H9 (cell line): Measurements from ENCODE around the gene NIT2. TPM values are rescaled to one million over a fixed set of nuclear protein-coding genes. Genes with fewer than 3 reads are reported as not detected.
A peak's percentile ranks its signal among the peaks of the same experiment; 100 is the strongest.

ENCODE experiments used
- DNase-seq: peaks from one replicate; pipeline ENCODE4 v3.0.0-alpha.2; 2017
- H2AFZ ChIP-seq: one replicate; pipeline ENCODE4 v1.6.1; 2013; ENCODE audit warnings: mild to moderate bottlenecking, low read length, control low read depth, moderate library complexity
- H2AK5ac ChIP-seq: 2 replicates; pipeline ENCODE4 v1.6.1; 2013; ENCODE audit warnings: low read length, control low read depth, mixed read lengths; ENCODE audit not compliant: insufficient read length
- H2BK120ac ChIP-seq: one replicate; pipeline ENCODE4 v1.6.1; 2013; ENCODE audit warnings: low read depth, mild to moderate bottlenecking, low read length, control low read depth, inconsistent platforms; ENCODE audit not compliant: poor library complexity, severe bottlenecking
- H2BK12ac ChIP-seq: 2 replicates; pipeline ENCODE4 v1.6.1; 2013; ENCODE audit warnings: low read length, control low read depth, mixed read lengths, low read depth; ENCODE audit not compliant: insufficient read length
- H2BK15ac ChIP-seq: 2 replicates; pipeline ENCODE4 v1.6.1; 2013; ENCODE audit warnings: low read depth, low read length, control low read depth
- H2BK20ac ChIP-seq: one replicate; pipeline ENCODE4 v1.6.1; 2013; ENCODE audit warnings: low read depth, mild to moderate bottlenecking, low read length, control low read depth, inconsistent platforms; ENCODE audit not compliant: poor library complexity, severe bottlenecking
- H2BK5ac ChIP-seq: 2 replicates; pipeline ENCODE4 v1.6.1; 2013; ENCODE audit warnings: low read length, control low read depth, mixed read lengths; ENCODE audit not compliant: insufficient read length
- H3K14ac ChIP-seq: 2 replicates; pipeline ENCODE4 v1.6.1; 2013; ENCODE audit warnings: low read length, control low read depth; ENCODE audit not compliant: insufficient read depth
- H3K18ac ChIP-seq: 2 replicates; pipeline ENCODE4 v1.6.1; 2013; ENCODE audit warnings: low read depth, mild to moderate bottlenecking, mixed read lengths, low read length, control low read depth; ENCODE audit not compliant: insufficient read length
- H3K23ac ChIP-seq: 2 replicates; pipeline ENCODE4 v1.6.1; 2013; ENCODE audit warnings: low read length, control low read depth, mixed read lengths, low read depth; ENCODE audit not compliant: insufficient read length
- H3K23me2 ChIP-seq: 2 replicates; pipeline ENCODE4 v1.6.1; 2013; ENCODE audit warnings: low read depth, mild to moderate bottlenecking, mixed read lengths, low read length, control low read depth; ENCODE audit not compliant: insufficient read length, poor library complexity, severe bottlenecking
- H3K27ac ChIP-seq: 2 replicates; pipeline ENCODE4 v1.5.1; 2013; ENCODE audit warnings: low read length, control low read depth, mixed read lengths, low read depth; ENCODE audit not compliant: insufficient read length
- H3K27me3 ChIP-seq: 2 replicates; pipeline ENCODE4 v1.6.1; 2013; ENCODE audit warnings: low read length, control low read depth, inconsistent platforms; ENCODE audit not compliant: insufficient read depth
- H3K4ac ChIP-seq: 2 replicates; pipeline ENCODE4 v1.6.1; 2013; ENCODE audit warnings: low read depth, mild to moderate bottlenecking, control low read depth, inconsistent platforms, low read length, moderate library complexity
- H3K4me1 ChIP-seq: 2 replicates; pipeline ENCODE4 v1.6.1; 2013; ENCODE audit warnings: low read length, control low read depth, inconsistent platforms; ENCODE audit not compliant: insufficient read depth
- H3K4me2 ChIP-seq: 2 replicates; pipeline ENCODE4 v1.6.1; 2013; ENCODE audit warnings: low read length, control low read depth, mixed read lengths; ENCODE audit not compliant: insufficient read length, insufficient read depth
- H3K56ac ChIP-seq: 2 replicates; pipeline ENCODE4 v1.6.1; 2013; ENCODE audit warnings: low read depth, mild to moderate bottlenecking, mixed read lengths, low read length, control low read depth; ENCODE audit not compliant: insufficient read length
- H3K79me1 ChIP-seq: 2 replicates; pipeline ENCODE4 v1.6.1; 2013; ENCODE audit warnings: low read depth, mild to moderate bottlenecking, moderate library complexity, low read length, control low read depth, inconsistent platforms; ENCODE audit not compliant: insufficient read depth, poor library complexity, severe bottlenecking
- H3K79me2 ChIP-seq: 2 replicates; pipeline ENCODE4 v1.6.1; 2013; ENCODE audit warnings: low read length, control low read depth, inconsistent platforms; ENCODE audit not compliant: insufficient read depth
- H3K9ac ChIP-seq: 2 replicates; pipeline ENCODE4 v1.6.1; 2013; ENCODE audit warnings: low read length, control low read depth, mixed read lengths; ENCODE audit not compliant: insufficient read length; ENCODE audit errors: extremely low read depth
- H3K9me3 ChIP-seq: one replicate; pipeline ENCODE4 v1.6.1; 2013; ENCODE audit warnings: low read depth, low read length, inconsistent platforms; ENCODE audit not compliant: control insufficient read depth
- H3T11ph ChIP-seq: one replicate; pipeline ENCODE4 v1.6.1; 2013; ENCODE audit warnings: mild to moderate bottlenecking, low read length, control low read depth, inconsistent platforms
- H4K20me1 ChIP-seq: one replicate; pipeline ENCODE4 v1.6.1; 2013; ENCODE audit not compliant: control insufficient read depth, insufficient read length, insufficient read depth
- H4K5ac ChIP-seq: 2 replicates; pipeline ENCODE4 v1.6.1; 2013; ENCODE audit warnings: low read depth, mild to moderate bottlenecking, mixed read lengths, low read length, control low read depth; ENCODE audit not compliant: insufficient read length
- H4K8ac ChIP-seq: replicated peaks from 2 replicates; pipeline ENCODE4 v1.6.1; 2013; ENCODE audit warnings: low read length, control low read depth, mixed read lengths, low read depth; ENCODE audit not compliant: insufficient read length
- H4K91ac ChIP-seq: 2 replicates; pipeline ENCODE4 v1.6.1; 2013; ENCODE audit warnings: low read depth, mild to moderate bottlenecking, moderate library complexity, mixed read lengths, low read length, control low read depth; ENCODE audit not compliant: insufficient read length
- H3K27ac Mint-ChIP-seq, 3 experiments: 2 replicates in 2 of 3; 3 replicates in 1 of 3; pipeline ENCODE4 v1.8.0; 2020 to 2021; ENCODE audit warnings: mixed read lengths in 3 of 3, mild to moderate bottlenecking in 1 of 3, moderate library complexity in 1 of 3
- H3K27me3 Mint-ChIP-seq: 2 replicates; pipeline ENCODE4 v1.8.0; 2021; ENCODE audit warnings: low read depth, mild to moderate bottlenecking, moderate library complexity, mixed read lengths
- H3K36me3 Mint-ChIP-seq, 3 experiments: 2 replicates in 2 of 3; 3 replicates in 1 of 3; pipeline ENCODE4 v1.8.0; 2020 to 2021; ENCODE audit warnings: low read depth in 3 of 3, mixed read lengths in 3 of 3; ENCODE audit not compliant: insufficient read depth in 1 of 3
- H3K4me1 Mint-ChIP-seq, 2 experiments: 2 replicates each; pipeline ENCODE4 v1.8.0; 2020; ENCODE audit warnings: mixed read lengths in 2 of 2
- H3K4me3 Mint-ChIP-seq, 2 experiments: 2 replicates in 1 of 2; 3 replicates in 1 of 2; pipeline ENCODE4 v1.8.0; 2020 to 2021; ENCODE audit warnings: mild to moderate bottlenecking in 2 of 2, mixed read lengths in 2 of 2, moderate library complexity in 1 of 2
- H3K9me3 Mint-ChIP-seq, 2 experiments: 2 replicates in 1 of 2; 3 replicates in 1 of 2; pipeline ENCODE4 v1.8.0; 2020; ENCODE audit warnings: mild to moderate bottlenecking in 2 of 2, mixed read lengths in 2 of 2, moderate library complexity in 1 of 2
- CTCF ChIP-seq: fragments of 200-600 bp; sonication (generic); conservative IDR thresholded peaks from 3 replicates; pipeline ENCODE4 v1.8.0; 2021; ENCODE audit warnings: antibody characterized with exemption, mild to moderate bottlenecking
- WGBS: extraction: QIAGEN DNeasy Blood & Tissue Kit; methylation state at CpG from one replicate; pipeline ENCODE4 v1.1.7; 2013; ENCODE audit warnings: missing lambda C conversion rate, low lambda C conversion rate, mixed read lengths; ENCODE audit not compliant: insufficient read length; ENCODE audit errors: extremely low coverage; 5-methylcytosine and 5-hydroxymethylcytosine counted together
- total RNA-seq: library from RNA; stranded (reverse); gene quantifications from 2 replicates; pipeline ENCODE4 v1.2.1, GENCODE V29; 2021

Gene NIT2
- total RNA-seq, 1 experiment from 2014 or later: 26.6 TPM

GRCh38 chr3:100403362-100404249 lies 69.0 kb downstream of the NIT2 start:
- TF ChIP-seq CTCF: peak; percentile 13; the same call in 1 of the 3 replicates
- no peaks in the 10 kb centered on the region for H3K27me3 ChIP-seq
- no peak overlapping the region for H2AK5ac ChIP-seq
- no peak overlapping the region for H3K14ac ChIP-seq
- peak overlapping the region; percentile 74 for H3K4me2 ChIP-seq
- H3K9ac ChIP-seq: peak overlapping the region; percentile 48
- DNase-seq: no peak
- H4K20me1 ChIP-seq: no peaks in the 10 kb centered on the region
- no peak overlapping the region for H3K4ac ChIP-seq
- H3K23me2 ChIP-seq: peaks cover 6% of the 10 kb centered on the region
- no peak overlapping the region for H2BK20ac ChIP-seq
- WGBS: no CpG with 5 or more reads among the region's 5 CpGs
- H3K4me1 ChIP-seq: 0 out of 2 replicates have a peak, but pooled peaks cover 2% of the 10 kb centered on the region
- no peak overlapping the region for H2BK12ac ChIP-seq
- no peak overlapping the region for H2AFZ ChIP-seq
- no peak overlapping the region for H3K56ac ChIP-seq
- H2BK120ac ChIP-seq: no peak overlapping the region
- Mint-ChIP-seq H3K36me3 (peaks cover 9 to 25% (median 17%) of the 10 kb centered on the region in 3 experiments), H3K4me1 (peaks cover 38 to 39% of the 10 kb centered on the region in 2 experiments), H3K4me3 (peak overlapping the region; percentile 83 to 91), H3K9me3 (no peaks in the 10 kb centered on the region), H3K27me3 (peaks cover 4% of the 10 kb centered on the region), H3K27ac (peak overlapping the region in 2 of 3 experiments; percentile 70 to 91; a peak in 2 of 7 replicates)
- H3K27ac ChIP-seq: no peak overlapping the region
- no peaks in the 10 kb centered on the region for H3K9me3 ChIP-seq
- no peak overlapping the region for H4K8ac ChIP-seq
- no peak overlapping the region for H3T11ph ChIP-seq
- no peak overlapping the region for H2BK5ac ChIP-seq
- no peak overlapping the region for H3K23ac ChIP-seq
- H3K79me1 ChIP-seq: peaks cover 2% of the 10 kb centered on the region
- H3K18ac ChIP-seq: no peak overlapping the region
- peaks cover 18% of the 10 kb centered on the region; the same call in 1 of the 2 replicates for H3K79me2 ChIP-seq
- no peak overlapping the region for H2BK15ac ChIP-seq
- H4K5ac ChIP-seq: no peak overlapping the region
- H4K91ac ChIP-seq: no peak overlapping the region
